Neural progenitor cell (in vitro differentiated cells): Measurements from ENCODE around the gene TBC1D19.

Source experiments
- EZH2 ChIP-seq: fragments of 200-600 bp; sonication (generic); IDR thresholded peaks from 2 replicates; pipeline ENCODE4 v1.6.1; 2017; ENCODE audit warnings: antibody characterized with exemption, mild to moderate bottlenecking, moderate library complexity
- EZH2phosphoT487 ChIP-seq: fragments of 200-600 bp; sonication (generic); IDR thresholded peaks from 2 replicates; pipeline ENCODE4 v1.6.1; 2017; ENCODE audit warnings: antibody characterized with exemption
- TF ChIP-seq, protein P1 (sequence below): fragments of 200-600 bp; sonication (generic); IDR thresholded peaks from 2 replicates; pipeline ENCODE4 v1.5.1; 2017; ENCODE audit warnings: antibody characterized with exemption, mild to moderate bottlenecking

DNA sequence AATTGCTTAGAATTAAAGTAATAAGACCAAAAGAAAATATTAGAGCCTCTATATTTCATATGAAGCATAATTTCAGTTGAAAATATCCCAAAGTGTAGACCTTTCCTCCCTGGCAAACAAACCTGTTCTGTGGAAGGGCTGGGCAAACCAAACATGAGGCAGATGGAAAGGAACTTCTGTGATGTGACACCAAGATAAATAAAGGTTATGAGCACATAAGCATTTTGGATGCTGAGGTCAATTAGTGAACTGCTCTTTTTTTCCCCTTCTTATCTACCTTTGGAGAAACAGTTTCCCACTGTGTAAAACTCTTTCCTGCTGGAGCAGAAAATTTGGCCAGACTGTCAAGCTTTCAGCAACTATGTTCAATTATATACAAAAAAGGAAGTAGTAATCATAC lies 167.1 kb downstream of the TBC1D19 start:
- TF ChIP-seq, protein P1, sequence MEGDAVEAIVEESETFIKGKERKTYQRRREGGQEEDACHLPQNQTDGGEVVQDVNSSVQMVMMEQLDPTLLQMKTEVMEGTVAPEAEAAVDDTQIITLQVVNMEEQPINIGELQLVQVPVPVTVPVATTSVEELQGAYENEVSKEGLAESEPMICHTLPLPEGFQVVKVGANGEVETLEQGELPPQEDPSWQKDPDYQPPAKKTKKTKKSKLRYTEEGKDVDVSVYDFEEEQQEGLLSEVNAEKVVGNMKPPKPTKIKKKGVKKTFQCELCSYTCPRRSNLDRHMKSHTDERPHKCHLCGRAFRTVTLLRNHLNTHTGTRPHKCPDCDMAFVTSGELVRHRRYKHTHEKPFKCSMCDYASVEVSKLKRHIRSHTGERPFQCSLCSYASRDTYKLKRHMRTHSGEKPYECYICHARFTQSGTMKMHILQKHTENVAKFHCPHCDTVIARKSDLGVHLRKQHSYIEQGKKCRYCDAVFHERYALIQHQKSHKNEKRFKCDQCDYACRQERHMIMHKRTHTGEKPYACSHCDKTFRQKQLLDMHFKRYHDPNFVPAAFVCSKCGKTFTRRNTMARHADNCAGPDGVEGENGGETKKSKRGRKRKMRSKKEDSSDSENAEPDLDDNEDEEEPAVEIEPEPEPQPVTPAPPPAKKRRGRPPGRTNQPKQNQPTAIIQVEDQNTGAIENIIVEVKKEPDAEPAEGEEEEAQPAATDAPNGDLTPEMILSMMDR: no peak
- TF ChIP-seq EZH2 (no peak), EZH2phosphoT487 (no peak)
